ENCODE results near the gene PLA2G6. TPM values are rescaled to one million over a fixed set of nuclear protein-coding genes. Genes with fewer than 3 reads are reported as not detected.

Gene PLA2G6
- total and polyA plus RNA-seq, 9 of the 15 experiments (the other 6 are each of a cell fraction or from before 2014, with no cell fraction given) = 0.11 to 12.2 (median 9.7) TPM

DNA sequence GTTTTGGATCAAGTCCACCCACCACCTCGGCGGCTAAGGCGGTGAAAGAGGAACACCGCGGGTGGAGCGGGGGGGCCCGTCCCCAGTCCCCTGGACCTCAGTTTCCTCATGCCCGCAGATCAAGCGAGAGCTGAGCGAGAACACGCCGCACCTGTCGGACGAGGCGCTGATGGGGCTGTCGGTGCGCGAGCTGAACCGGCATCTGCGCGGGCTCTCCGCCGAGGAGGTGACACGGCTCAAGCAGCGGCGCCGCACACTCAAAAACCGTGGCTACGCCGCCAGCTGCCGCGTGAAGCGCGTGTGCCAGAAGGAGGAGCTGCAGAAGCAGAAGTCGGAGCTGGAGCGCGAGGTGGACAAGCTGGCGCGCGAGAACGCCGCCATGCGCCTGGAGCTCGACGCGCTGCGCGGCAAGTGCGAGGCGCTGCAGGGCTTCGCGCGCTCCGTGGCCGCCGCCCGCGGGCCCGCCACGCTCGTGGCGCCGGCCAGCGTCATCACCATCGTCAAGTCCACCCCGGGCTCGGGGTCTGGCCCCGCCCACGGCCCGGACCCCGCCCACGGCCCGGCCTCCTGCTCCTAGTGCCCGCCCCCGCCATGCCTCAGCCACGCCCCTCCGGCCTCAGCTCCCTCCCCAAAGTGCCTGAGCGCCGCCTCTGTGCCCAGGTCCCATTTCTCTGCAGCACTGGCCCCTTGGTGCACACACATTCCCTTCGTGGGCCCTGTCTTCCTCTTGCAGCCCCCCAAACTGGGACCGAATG is 32.8 kb upstream of the PLA2G6 start (continued):
- TF ChIP-seq, protein P1, sequence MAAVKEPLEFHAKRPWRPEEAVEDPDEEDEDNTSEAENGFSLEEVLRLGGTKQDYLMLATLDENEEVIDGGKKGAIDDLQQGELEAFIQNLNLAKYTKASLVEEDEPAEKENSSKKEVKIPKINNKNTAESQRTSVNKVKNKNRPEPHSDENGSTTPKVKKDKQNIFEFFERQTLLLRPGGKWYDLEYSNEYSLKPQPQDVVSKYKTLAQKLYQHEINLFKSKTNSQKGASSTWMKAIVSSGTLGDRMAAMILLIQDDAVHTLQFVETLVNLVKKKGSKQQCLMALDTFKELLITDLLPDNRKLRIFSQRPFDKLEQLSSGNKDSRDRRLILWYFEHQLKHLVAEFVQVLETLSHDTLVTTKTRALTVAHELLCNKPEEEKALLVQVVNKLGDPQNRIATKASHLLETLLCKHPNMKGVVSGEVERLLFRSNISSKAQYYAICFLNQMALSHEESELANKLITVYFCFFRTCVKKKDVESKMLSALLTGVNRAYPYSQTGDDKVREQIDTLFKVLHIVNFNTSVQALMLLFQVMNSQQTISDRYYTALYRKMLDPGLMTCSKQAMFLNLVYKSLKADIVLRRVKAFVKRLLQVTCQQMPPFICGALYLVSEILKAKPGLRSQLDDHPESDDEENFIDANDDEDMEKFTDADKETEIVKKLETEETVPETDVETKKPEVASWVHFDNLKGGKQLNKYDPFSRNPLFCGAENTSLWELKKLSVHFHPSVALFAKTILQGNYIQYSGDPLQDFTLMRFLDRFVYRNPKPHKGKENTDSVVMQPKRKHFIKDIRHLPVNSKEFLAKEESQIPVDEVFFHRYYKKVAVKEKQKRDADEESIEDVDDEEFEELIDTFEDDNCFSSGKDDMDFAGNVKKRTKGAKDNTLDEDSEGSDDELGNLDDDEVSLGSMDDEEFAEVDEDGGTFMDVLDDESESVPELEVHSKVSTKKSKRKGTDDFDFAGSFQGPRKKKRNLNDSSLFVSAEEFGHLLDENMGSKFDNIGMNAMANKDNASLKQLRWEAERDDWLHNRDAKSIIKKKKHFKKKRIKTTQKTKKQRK (IDR thresholded peaks at IDR 0.05; ENCODE audit: borderline replicate concordance, low read depth, low read length) = no peak
- TF ChIP-seq, protein P2, sequence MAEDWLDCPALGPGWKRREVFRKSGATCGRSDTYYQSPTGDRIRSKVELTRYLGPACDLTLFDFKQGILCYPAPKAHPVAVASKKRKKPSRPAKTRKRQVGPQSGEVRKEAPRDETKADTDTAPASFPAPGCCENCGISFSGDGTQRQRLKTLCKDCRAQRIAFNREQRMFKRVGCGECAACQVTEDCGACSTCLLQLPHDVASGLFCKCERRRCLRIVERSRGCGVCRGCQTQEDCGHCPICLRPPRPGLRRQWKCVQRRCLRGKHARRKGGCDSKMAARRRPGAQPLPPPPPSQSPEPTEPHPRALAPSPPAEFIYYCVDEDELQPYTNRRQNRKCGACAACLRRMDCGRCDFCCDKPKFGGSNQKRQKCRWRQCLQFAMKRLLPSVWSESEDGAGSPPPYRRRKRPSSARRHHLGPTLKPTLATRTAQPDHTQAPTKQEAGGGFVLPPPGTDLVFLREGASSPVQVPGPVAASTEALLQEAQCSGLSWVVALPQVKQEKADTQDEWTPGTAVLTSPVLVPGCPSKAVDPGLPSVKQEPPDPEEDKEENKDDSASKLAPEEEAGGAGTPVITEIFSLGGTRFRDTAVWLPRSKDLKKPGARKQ (CRISPR knock-in tag; IDR thresholded peaks at IDR 0.05) = no peak; the same call in 1 of the 2 replicates
- TF ChIP-seq, protein P3, sequence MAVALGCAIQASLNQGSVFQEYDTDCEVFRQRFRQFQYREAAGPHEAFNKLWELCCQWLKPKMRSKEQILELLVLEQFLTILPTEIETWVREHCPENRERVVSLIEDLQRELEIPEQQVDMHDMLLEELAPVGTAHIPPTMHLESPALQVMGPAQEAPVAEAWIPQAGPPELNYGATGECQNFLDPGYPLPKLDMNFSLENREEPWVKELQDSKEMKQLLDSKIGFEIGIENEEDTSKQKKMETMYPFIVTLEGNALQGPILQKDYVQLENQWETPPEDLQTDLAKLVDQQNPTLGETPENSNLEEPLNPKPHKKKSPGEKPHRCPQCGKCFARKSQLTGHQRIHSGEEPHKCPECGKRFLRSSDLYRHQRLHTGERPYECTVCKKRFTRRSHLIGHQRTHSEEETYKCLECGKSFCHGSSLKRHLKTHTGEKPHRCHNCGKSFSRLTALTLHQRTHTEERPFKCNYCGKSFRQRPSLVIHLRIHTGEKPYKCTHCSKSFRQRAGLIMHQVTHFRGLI (CRISPR knock-in tag; IDR thresholded peaks at IDR 0.05) = no peak
- TF ChIP-seq, protein P4, sequence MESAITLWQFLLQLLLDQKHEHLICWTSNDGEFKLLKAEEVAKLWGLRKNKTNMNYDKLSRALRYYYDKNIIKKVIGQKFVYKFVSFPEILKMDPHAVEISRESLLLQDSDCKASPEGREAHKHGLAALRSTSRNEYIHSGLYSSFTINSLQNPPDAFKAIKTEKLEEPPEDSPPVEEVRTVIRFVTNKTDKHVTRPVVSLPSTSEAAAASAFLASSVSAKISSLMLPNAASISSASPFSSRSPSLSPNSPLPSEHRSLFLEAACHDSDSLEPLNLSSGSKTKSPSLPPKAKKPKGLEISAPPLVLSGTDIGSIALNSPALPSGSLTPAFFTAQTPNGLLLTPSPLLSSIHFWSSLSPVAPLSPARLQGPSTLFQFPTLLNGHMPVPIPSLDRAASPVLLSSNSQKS (CRISPR knock-in tag; IDR thresholded peaks at IDR 0.05) = no peak
- TF ChIP-seq ZC3H8 (IDR thresholded peaks at IDR 0.05) = no peak
- no peak for TF ChIP-seq FOXJ2 (tag; IDR thresholded peaks at IDR 0.05)
- TF ChIP-seq ZNF75A (CRISPR knock-in tag; IDR thresholded peaks at IDR 0.05) = no peak
- no peak for TF ChIP-seq LARP7 (IDR thresholded peaks at IDR 0.05)
- no peak for TF ChIP-seq IRF2 (CRISPR knock-in tag; IDR thresholded peaks at IDR 0.05)
- no peak for TF ChIP-seq ZNF146 (CRISPR knock-in tag; IDR thresholded peaks at IDR 0.05; ENCODE audit: unreplicated experiment)
- TF ChIP-seq, protein P5, sequence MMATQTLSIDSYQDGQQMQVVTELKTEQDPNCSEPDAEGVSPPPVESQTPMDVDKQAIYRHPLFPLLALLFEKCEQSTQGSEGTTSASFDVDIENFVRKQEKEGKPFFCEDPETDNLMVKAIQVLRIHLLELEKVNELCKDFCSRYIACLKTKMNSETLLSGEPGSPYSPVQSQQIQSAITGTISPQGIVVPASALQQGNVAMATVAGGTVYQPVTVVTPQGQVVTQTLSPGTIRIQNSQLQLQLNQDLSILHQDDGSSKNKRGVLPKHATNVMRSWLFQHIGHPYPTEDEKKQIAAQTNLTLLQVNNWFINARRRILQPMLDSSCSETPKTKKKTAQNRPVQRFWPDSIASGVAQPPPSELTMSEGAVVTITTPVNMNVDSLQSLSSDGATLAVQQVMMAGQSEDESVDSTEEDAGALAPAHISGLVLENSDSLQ (IDR thresholded peaks at IDR 0.05) = no peak
- TF ChIP-seq ZFX (CRISPR knock-in tag; IDR thresholded peaks at IDR 0.05) = peak; percentile 28
- no peak for TF ChIP-seq PCBP1 (IDR thresholded peaks at IDR 0.05; ENCODE audit: low read depth, low read length, poor library complexity, severe bottlenecking)
- TF ChIP-seq CTBP1 (IDR thresholded peaks at IDR 0.05; ENCODE audit: borderline replicate concordance) = peak; percentile 82
- TF ChIP-seq, protein P6, sequence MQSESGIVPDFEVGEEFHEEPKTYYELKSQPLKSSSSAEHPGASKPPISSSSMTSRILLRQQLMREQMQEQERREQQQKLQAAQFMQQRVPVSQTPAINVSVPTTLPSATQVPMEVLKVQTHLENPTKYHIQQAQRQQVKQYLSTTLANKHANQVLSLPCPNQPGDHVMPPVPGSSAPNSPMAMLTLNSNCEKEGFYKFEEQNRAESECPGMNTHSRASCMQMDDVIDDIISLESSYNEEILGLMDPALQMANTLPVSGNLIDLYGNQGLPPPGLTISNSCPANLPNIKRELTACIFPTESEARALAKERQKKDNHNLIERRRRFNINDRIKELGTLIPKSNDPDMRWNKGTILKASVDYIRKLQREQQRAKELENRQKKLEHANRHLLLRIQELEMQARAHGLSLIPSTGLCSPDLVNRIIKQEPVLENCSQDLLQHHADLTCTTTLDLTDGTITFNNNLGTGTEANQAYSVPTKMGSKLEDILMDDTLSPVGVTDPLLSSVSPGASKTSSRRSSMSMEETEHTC (IDR thresholded peaks at IDR 0.05) = no peak
- no peak for TF ChIP-seq U2AF1 (optimal IDR thresholded peaks at IDR 0.05; ENCODE audit: low read depth, low read length)
- TF ChIP-seq RFX5 (IDR thresholded peaks at IDR 0.05; ENCODE audit: low read depth, low read length) = no peak
- TF ChIP-seq ZKSCAN3 (CRISPR knock-in tag; IDR thresholded peaks at IDR 0.05) = no peak

Measured in K562 (cell line).